K562 treated with DMSO at 1 percent for 12 hours (cell line): ENCODE results near the gene ANO6. TPM values are rescaled to one million over a fixed set of nuclear protein-coding genes. Genes with fewer than 3 reads are reported as not detected.

Source experiments
- total RNA-seq: library from RNA; unstranded; fragments of 300-600 nt; gene quantifications from 2 replicates; pipeline ENCODE4 v1.2.3, GENCODE V29; 2022; ENCODE audit not compliant: insufficient read depth

Gene ANO6
- 5.3 and 29.8 TPM in 2 replicates for total RNA-seq

GRCh38 chr12:45215419-45216229, at the start of gene ANO6:
ANO6 (plus strand) TSS chr12:45216095; CDS start chr12:45216322, 227 bp downstream.

Other genes starting within 250 kb of the ANO6 start
- not detected in 2 replicates for gene DBX2, start 165.0 kb upstream of the ANO6 start, total RNA-seq